H1 (cell line): Measurements from ENCODE around the gene AHCY. TPM values are rescaled to one million over a fixed set of nuclear protein-coding genes. Genes with fewer than 3 reads are reported as not detected.

ENCODE experiments used
- CTCF ChIA-PET: fragments of 300-600 bp; sonication (Branson Sonifier 250); formaldehyde crosslinking; loops from one replicate; lab custom pipeline; 2021; ENCODE audit not compliant: partially characterized antibody; lab: Charles Lee
- POLR2A ChIA-PET: fragments of 300-600 bp; sonication (Branson Sonifier 250); formaldehyde crosslinking; loops from one replicate; lab custom pipeline; 2021; ENCODE audit warnings: inconsistent platforms; ENCODE audit not compliant: partially characterized antibody; lab: Charles Lee
- DNase-seq, 2 experiments: peaks; one replicate each; pipeline versions ENCODE4 v3.0.0 to v3.0.0-alpha.2; 2010 to 2022; ENCODE audit warnings: low spot score in 2 of 2, low read depth in 1 of 2, mixed read lengths in 1 of 2
- FAIRE-seq: peaks from 2 replicates; lab custom pipeline; 2011; peaks lifted over from hg19 to GRCh38; lab: Jason Lieb, UNC
- H2AFZ ChIP-seq: 2 replicates; pipeline ENCODE4 v1.8.1; 2012; ENCODE audit warnings: low read length, inconsistent platforms
- H2AK5ac ChIP-seq: 2 replicates; pipeline ENCODE4 v1.6.1; 2013; ENCODE audit warnings: low read depth, low read length
- H2BK120ac ChIP-seq: replicated peaks from 2 replicates; pipeline ENCODE3; 2013; ENCODE audit warnings: low read depth, low read length, inconsistent platforms
- H2BK12ac ChIP-seq: 2 replicates; pipeline ENCODE4 v1.6.1; 2013; ENCODE audit warnings: low read depth, low read length
- H2BK15ac ChIP-seq: 2 replicates; pipeline ENCODE4 v1.6.1; 2013; ENCODE audit warnings: low read length
- H2BK20ac ChIP-seq: 2 replicates; pipeline ENCODE4 v1.6.1; 2013; ENCODE audit warnings: low read length
- H2BK5ac ChIP-seq: 2 replicates; pipeline ENCODE4 v1.6.1; 2013; ENCODE audit warnings: low read depth, low read length
- H3K14ac ChIP-seq: 2 replicates; pipeline ENCODE4 v1.6.1; 2013; ENCODE audit warnings: inconsistent platforms; ENCODE audit not compliant: insufficient read length
- H3K18ac ChIP-seq: 2 replicates; pipeline ENCODE4 v1.6.1; 2013; ENCODE audit warnings: low read length; ENCODE audit errors: extremely low read depth
- H3K23ac ChIP-seq: 2 replicates; pipeline ENCODE4 v1.6.1; 2013; ENCODE audit warnings: inconsistent platforms; ENCODE audit not compliant: insufficient read length
- H3K23me2 ChIP-seq: 2 replicates; pipeline ENCODE4 v1.6.1; 2013; ENCODE audit warnings: low read depth, low read length
- H3K27ac ChIP-seq: 2 replicates; pipeline ENCODE4 v1.6.1; 2011; ENCODE audit warnings: low read depth, low read length, inconsistent platforms
- H3K27me3 ChIP-seq, 4 experiments: replicated peaks in 1 of 4; 1 replicate in 1 of 4; 2 replicates in 3 of 4; pipeline versions ENCODE4 v1.6.1 to v1.8.1; 2011 to 2013; ENCODE audit warnings: low read length in 3 of 4, mild to moderate bottlenecking in 3 of 4, inconsistent platforms in 2 of 4, mixed read lengths in 2 of 4, moderate library complexity in 1 of 4; ENCODE audit not compliant: control insufficient read depth in 3 of 4, insufficient read depth in 3 of 4; ENCODE audit errors: extremely low read depth in 1 of 4
- H3K36me3 ChIP-seq, 4 experiments: 2 replicates each; pipeline versions ENCODE4 v1.6.1 to v1.8.1; 2011 to 2013; ENCODE audit warnings: mild to moderate bottlenecking in 4 of 4, low read length in 3 of 4, moderate library complexity in 2 of 4, control low read depth in 1 of 4, inconsistent platforms in 1 of 4; ENCODE audit not compliant: insufficient read depth in 4 of 4, control insufficient read depth in 2 of 4
- H3K4ac ChIP-seq: replicated peaks from 2 replicates; pipeline ENCODE3; 2013; ENCODE audit warnings: low read length, low read depth, mixed read lengths, inconsistent platforms; ENCODE audit not compliant: insufficient read length
- H3K4me1 ChIP-seq, 4 experiments: replicated peaks in 1 of 4; 1 replicate in 1 of 4; 2 replicates in 3 of 4; pipeline versions ENCODE4 v1.6.1 to v1.8.1; 2011 to 2013; ENCODE audit warnings: low read length in 3 of 4, inconsistent platforms in 2 of 4, mixed read lengths in 1 of 4; ENCODE audit not compliant: insufficient read depth in 4 of 4, control insufficient read depth in 3 of 4
- H3K4me2 ChIP-seq, 2 experiments: 2 replicates each; pipeline versions ENCODE4 v1.6.1 to v1.8.1; 2011 to 2013; ENCODE audit warnings: low read depth in 2 of 2, low read length in 2 of 2, control low read depth in 1 of 2, inconsistent platforms in 1 of 2, mild to moderate bottlenecking in 1 of 2; ENCODE audit not compliant: insufficient read depth in 1 of 2
- H3K4me3 ChIP-seq, 4 experiments: fragments of 200-600, 300-600 bp in 1 of 4; sonication (generic), shearing (Covaris generic), sonication (Bioruptor Twin) in 1 of 4; 2 replicates each; pipeline versions ENCODE4 v1.5.1 to v1.8.1; 2011 to 2016; ENCODE audit warnings: low read length in 4 of 4, low read depth in 3 of 4, control low read depth in 2 of 4, inconsistent platforms in 2 of 4, mild to moderate bottlenecking in 2 of 4, mixed read lengths in 1 of 4, moderate library complexity in 1 of 4; ENCODE audit not compliant: insufficient read depth in 2 of 4; ENCODE audit errors: extremely low read depth in 1 of 4
- H3K56ac ChIP-seq: replicated peaks from 2 replicates; pipeline ENCODE3; 2013; ENCODE audit warnings: low read depth, mild to moderate bottlenecking, mixed read lengths, low read length, inconsistent platforms; ENCODE audit not compliant: insufficient read length
- H3K79me1 ChIP-seq: 2 replicates; pipeline ENCODE4 v1.6.1; 2013; ENCODE audit warnings: low read depth, low read length, control low read depth
- H3K79me2 ChIP-seq, 2 experiments: 2 replicates each; pipeline versions ENCODE4 v1.6.1 to v1.8.1; 2012 to 2013; ENCODE audit warnings: low read length in 2 of 2, mild to moderate bottlenecking in 2 of 2, inconsistent platforms in 1 of 2; ENCODE audit not compliant: insufficient read depth in 2 of 2, control insufficient read depth in 1 of 2
- H3K9ac ChIP-seq, 4 experiments: replicated peaks in 1 of 4; 1 replicate in 1 of 4; 2 replicates in 3 of 4; pipeline versions ENCODE4 v1.6.1 to v1.8.1; 2011 to 2013; ENCODE audit warnings: low read depth in 3 of 4, low read length in 3 of 4, control low read depth in 2 of 4, mild to moderate bottlenecking in 2 of 4, moderate library complexity in 2 of 4, inconsistent platforms in 1 of 4; ENCODE audit errors: extremely low read depth in 1 of 4
- H3K9me3 ChIP-seq, 2 experiments: 2 replicates each; pipeline versions ENCODE4 v1.6.1 to v1.8.1; 2012 to 2013; ENCODE audit warnings: mild to moderate bottlenecking in 2 of 2, moderate library complexity in 2 of 2, control low read depth in 1 of 2, inconsistent platforms in 1 of 2, low read depth in 1 of 2, low read length in 1 of 2, mixed read lengths in 1 of 2; ENCODE audit not compliant: insufficient read depth in 2 of 2
- H4K20me1 ChIP-seq, 2 experiments: replicated peaks in 1 of 2; 2 replicates each; pipeline versions ENCODE3 to v1.8.1; 2011 to 2013; ENCODE audit warnings: inconsistent platforms in 2 of 2, low read length in 2 of 2, mild to moderate bottlenecking in 1 of 2; ENCODE audit not compliant: insufficient read depth in 2 of 2, control insufficient read depth in 1 of 2
- H4K5ac ChIP-seq: 2 replicates; pipeline ENCODE4 v1.6.1; 2013; ENCODE audit warnings: low read length, low read depth, mixed read lengths, inconsistent platforms; ENCODE audit not compliant: insufficient read length
- H4K8ac ChIP-seq: 2 replicates; pipeline ENCODE4 v1.8.0; 2013; ENCODE audit warnings: mild to moderate bottlenecking, moderate library complexity, low read length, inconsistent platforms; ENCODE audit not compliant: insufficient read depth; ENCODE audit errors: extremely low read depth
- H4K91ac ChIP-seq: replicated peaks from 2 replicates; pipeline ENCODE3; 2013; ENCODE audit warnings: low read length, mixed read lengths, inconsistent platforms; ENCODE audit not compliant: insufficient read length
- ATF3 ChIP-seq: IDR thresholded peaks from 2 replicates; pipeline ENCODE4 v1.6.1; 2011; ENCODE audit warnings: low read depth, mild to moderate bottlenecking, low read length; ENCODE audit not compliant: insufficient read depth
- BRCA1 ChIP-seq: IDR thresholded peaks from 2 replicates; pipeline ENCODE4 v1.6.1; 2012; ENCODE audit warnings: low read depth, low read length, improper control_type of control experiment
- CEBPB ChIP-seq: IDR thresholded peaks from 2 replicates; pipeline ENCODE4 v1.6.1; 2012; ENCODE audit warnings: low read depth, low read length
- E2F6 ChIP-seq: IDR thresholded peaks from 2 replicates; pipeline ENCODE4 v1.6.1; 2012; ENCODE audit warnings: inconsistent platforms
- GABPA ChIP-seq: IDR thresholded peaks from 2 replicates; pipeline ENCODE4 v1.6.1; 2011; ENCODE audit warnings: mild to moderate bottlenecking, low read length, moderate library complexity, borderline replicate concordance; ENCODE audit not compliant: insufficient read depth
- HDAC2 ChIP-seq, 2 experiments: fragments of 300-600 bp in 1 of 2; sonication (generic) in 1 of 2; IDR thresholded peaks; 2 replicates each; pipeline ENCODE4 v1.6.1; 2011 to 2012; ENCODE audit warnings: low read depth in 2 of 2, low read length in 2 of 2, mild to moderate bottlenecking in 2 of 2, moderate library complexity in 2 of 2, borderline replicate concordance in 1 of 2, inconsistent platforms in 1 of 2
- NRF1 ChIP-seq: IDR thresholded peaks from 2 replicates; pipeline ENCODE4 v1.6.1; 2011; ENCODE audit warnings: mild to moderate bottlenecking, low read depth, low read length, improper control_type of control experiment
- RXRA ChIP-seq: IDR thresholded peaks from 2 replicates; pipeline ENCODE4 v1.6.1; 2011; ENCODE audit warnings: low read depth, mild to moderate bottlenecking, low read length, moderate library complexity; ENCODE audit not compliant: insufficient read depth
- TAF7 ChIP-seq: optimal IDR thresholded peaks from 2 replicates; pipeline ENCODE3; 2011; ENCODE audit warnings: low read depth, mild to moderate bottlenecking, inconsistent platforms, low read length, moderate library complexity, borderline replicate concordance
- WGBS, 2 experiments: shearing (Covaris generic) in 1 of 2; methylation state at CpG; one replicate each; pipeline versions ENCODE4 v1.1.6 to v1.1.7; 2013 to 2015; ENCODE audit warnings: low lambda C conversion rate in 2 of 2, mixed read lengths in 2 of 2, inconsistent platforms in 1 of 2, low coverage in 1 of 2, missing lambda C conversion rate in 1 of 2; ENCODE audit not compliant: insufficient replicate concordance in 2 of 2, insufficient coverage in 1 of 2, insufficient read length in 1 of 2; ENCODE audit errors: extremely low coverage in 1 of 2, missing lambda C conversion rate in 1 of 2; 5-methylcytosine and 5-hydroxymethylcytosine counted together
- polyA plus RNA-seq, 7 experiments: library from polyadenylated mRNA; depleted of rRNA in 3 of 7; stranded (reverse) in 5 of 7; unstranded in 2 of 7; fragments of >200 nt in 5 of 7; fragments of 200-250 nt in 2 of 7; gene quantifications; 1 replicate in 5 of 7; 2 replicates in 1 of 7; 4 replicates in 1 of 7; pipeline versions ENCODE4 v1.2.1 to v1.2.3, GENCODE V29; 2011 to 2013; ENCODE audit warnings: missing spikeins in 2 of 7, mixed read lengths in 2 of 7
- total RNA-seq: library from RNA; stranded (reverse); fragmentation: NEBNext Ultra II Directional; extraction: Animal tissue kit (Norgen Biotek cat#: 25700); gene quantifications from 2 replicates; pipeline ENCODE4 v1.2.1, GENCODE V29; 2021

Gene AHCY
- total and polyA plus RNA-seq, 2 of the 8 experiments (the other 6 are each of a cell fraction or from before 2014, with no cell fraction given) = 404 to 638 TPM

GRCh38 chr20:34305333-34306230 is 2.4 kb upstream of the AHCY start:
- Histone ChIP-seq H2BK20ac (no peak overlapping the region), H3K4ac (no peak overlapping the region), H4K5ac (no peak overlapping the region), H3K79me2 (peaks cover 16 to 22% of the 10 kb centered on the region in 2 experiments), H3K79me1 (peaks cover 8% of the 10 kb centered on the region), H2BK12ac (no peak overlapping the region), H4K91ac (no peak overlapping the region), H3K4me2 (no peak overlapping the region), H3K4me1 (peaks cover 3 to 9% (median 7%) of the 10 kb centered on the region in 4 experiments; a peak in 6 of 7 replicates), H2AK5ac (no peak overlapping the region), H2BK15ac (no peak overlapping the region), H3K23me2 (peaks cover 4% of the 10 kb centered on the region; the same call in 1 of the 2 replicates), H3K9me3 (no peaks in the 10 kb centered on the region), H3K36me3 (peaks cover 0 to 4% (median 0%) of the 10 kb centered on the region in 4 experiments; a peak in 3 of 8 replicates), H4K8ac (no peak overlapping the region), H2BK5ac (no peak overlapping the region), H3K56ac (no peak overlapping the region), H3K27me3 (no peaks in the 10 kb centered on the region), H3K9ac (no peak overlapping the region), H3K27ac (no peak overlapping the region), H2AFZ (no peak overlapping the region), H4K20me1 (peaks cover 7 to 8% of the 10 kb centered on the region in 2 experiments), H3K18ac (no peak overlapping the region), H3K14ac (no peak overlapping the region), H3K4me3 (no peak overlapping the region), H3K23ac (no peak overlapping the region), H2BK120ac (no peak overlapping the region)
- 94% methylated on average over 19 of the region's 19 CpGs; no CpG with 5 or more reads in 1 of the 2 experiments for WGBS, 2 experiments
- FAIRE-seq (no peak), DNase-seq (no peak)
- CTCF ChIA-PET = interaction anchor here (0.6 kb wide), 1 partner anchor 31 kb away, joined by 4 read pairs; no protein-coding TSS in a partner anchor
- POLR2A ChIA-PET = no interaction called here
- TF ChIP-seq HDAC2 (IDR thresholded peaks at IDR 0.05; ENCODE audit: borderline replicate concordance in 1 of 2, low read depth in 2 of 2, low read length in 2 of 2) (no peak), GABPA (no peak), BRCA1 (no peak), NRF1 (no peak), TAF7 (no peak), E2F6 (no peak), RXRA (no peak), ATF3 (no peak), CEBPB (no peak)
